GM10847 (cell line): ENCODE results near the gene HMGN5.

Source experiments
- POLR2A ChIP-seq: IDR thresholded peaks from 2 replicates; pipeline ENCODE4 v1.6.1; 2011; ENCODE audit not compliant: insufficient read length; ENCODE audit errors: extremely low read depth

HMGN5 gene, protein sequence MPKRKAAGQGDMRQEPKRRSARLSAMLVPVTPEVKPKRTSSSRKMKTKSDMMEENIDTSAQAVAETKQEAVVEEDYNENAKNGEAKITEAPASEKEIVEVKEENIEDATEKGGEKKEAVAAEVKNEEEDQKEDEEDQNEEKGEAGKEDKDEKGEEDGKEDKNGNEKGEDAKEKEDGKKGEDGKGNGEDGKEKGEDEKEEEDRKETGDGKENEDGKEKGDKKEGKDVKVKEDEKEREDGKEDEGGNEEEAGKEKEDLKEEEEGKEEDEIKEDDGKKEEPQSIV

DNA sequence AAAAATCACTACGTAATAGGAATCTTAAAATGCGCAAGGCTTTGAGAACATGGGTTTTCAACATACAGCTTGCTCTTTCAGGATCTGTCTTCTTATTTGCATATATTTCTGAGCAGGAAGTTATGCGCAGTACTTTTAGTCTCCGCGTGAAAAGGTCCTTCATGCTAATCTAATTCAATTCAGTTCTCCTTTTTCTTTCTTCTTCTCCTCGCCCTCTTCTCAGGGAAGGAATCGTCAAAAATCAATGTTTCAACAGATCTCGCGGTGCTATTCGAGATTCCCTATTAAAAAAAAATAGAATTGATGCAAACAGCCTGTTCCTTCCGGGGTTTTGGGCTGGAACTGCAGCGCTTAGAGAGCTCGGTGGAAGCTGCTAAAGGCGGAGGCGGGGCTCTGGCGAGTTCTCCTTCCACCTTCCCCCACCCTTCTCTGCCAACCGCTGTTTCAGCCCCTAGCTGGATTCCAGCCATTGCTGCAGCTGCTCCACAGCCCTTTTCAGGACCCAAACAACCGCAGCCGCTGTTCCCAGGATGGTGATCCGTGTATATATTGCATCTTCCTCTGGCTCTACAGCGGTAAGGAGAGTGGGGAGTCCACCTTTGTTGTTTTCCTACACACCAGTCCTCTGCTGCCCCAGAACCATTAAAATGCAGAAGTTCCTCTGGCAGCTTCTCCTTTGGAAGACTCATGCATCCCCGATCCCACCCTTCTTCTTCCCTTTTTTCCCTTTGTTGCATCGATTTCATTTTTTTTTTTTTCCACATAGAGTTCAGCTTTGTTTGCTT, at the start of gene HMGN5, which contains the start of gene SH3BGRL:
Gene HMGN5 (minus strand): TSS at position 243 of the 785 bp plus-strand sequence. CDS start 80,364 bp downstream, outside the sequence.
Gene SH3BGRL (plus strand): TSS at position 432 of the 785 bp plus-strand sequence. CDS start 99 bp downstream, at position 531.
- TF ChIP-seq POLR2A = peak; percentile 27

DNA sequence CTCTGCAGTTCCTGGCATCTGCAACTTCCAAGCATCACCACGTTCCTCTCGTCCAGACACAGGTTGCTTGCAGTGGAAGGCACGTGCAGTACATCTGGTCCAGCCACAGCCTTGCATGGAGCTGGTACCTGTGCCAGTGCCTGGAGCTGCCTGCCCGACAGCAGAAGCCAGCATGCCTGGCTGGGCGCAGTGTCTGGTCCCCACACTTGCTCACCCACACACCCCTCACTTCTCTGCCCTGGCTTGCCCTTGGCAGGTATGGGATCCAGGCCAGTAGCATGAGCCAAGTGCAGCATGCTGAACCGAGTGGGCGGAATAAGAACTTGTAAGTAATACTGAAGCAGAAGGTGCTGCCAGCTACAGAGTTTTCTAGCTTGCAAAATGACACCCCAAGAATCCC, 40.0 kb upstream of the HMGN5 start:
- TF ChIP-seq POLR2A = no peak

DNA sequence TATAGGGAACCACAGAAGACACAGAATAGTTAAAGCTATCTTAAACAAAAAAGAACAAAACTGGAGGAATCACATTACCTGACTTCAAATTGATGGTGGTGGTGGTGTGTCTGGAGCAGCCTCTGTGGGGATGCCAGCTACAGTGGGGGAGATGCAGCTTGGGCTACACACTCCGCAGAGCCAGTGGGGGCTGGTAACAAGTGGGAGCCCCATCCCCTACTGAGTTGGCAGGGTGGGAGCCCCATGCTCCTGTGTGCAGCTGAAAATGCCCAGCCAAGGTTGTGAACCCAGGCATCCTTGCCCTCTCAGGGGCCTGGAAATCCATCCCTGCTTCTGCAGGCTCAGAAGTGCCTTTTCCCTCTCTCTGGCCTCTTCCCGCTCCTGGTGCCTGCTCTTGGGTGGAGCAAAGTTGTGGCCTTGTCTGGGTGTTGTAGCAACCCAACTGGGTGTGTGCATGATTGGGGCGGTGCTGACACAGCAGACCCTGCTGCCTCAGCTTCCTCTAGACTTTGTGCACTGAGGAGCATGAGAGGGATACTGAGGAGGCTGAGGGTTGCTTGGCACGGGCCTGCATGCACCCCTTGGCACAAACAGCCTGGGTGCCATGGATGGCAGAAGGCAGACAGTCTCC, 39.1 kb upstream of the HMGN5 start:
- no peak for TF ChIP-seq POLR2A

DNA sequence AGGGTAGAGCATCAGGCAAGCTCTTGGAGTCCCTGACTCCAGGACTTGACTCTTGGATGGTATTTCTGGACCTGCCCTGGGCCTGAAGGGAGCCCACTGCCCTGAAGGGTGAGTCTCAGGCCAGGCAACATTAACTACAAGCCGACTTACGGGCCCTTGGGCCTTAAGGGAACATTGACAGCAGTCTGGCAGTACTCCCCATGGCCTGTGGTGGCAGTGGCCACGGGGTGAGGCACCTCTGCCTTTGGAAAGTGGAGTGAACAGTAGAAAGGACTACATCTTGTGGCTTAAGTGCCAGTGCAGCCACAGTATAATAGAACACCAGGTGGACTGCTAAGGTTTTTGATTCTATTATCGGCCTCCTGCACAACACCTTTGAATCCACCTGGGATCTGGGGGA, 36.5 kb upstream of the HMGN5 start:
- no peak for TF ChIP-seq POLR2A

DNA sequence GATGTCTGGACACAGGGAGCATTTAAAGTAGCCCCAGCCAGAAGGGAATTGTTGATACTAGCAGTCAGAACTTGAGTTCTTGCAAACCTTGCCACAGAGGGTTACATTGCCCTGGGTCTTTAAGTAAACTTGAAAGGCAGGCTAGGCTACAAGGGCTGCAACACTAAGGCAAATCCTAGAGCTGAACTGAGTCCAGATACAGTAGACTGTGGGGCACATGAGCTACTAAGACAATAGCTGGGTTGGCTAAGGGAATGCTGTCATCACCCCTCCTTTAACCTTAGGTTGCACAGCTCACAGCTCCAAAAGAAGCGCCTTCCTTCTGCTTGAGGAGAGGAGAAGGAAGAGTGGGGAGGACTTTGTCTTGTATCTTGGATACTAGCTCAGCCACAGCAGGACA, 35.8 kb upstream of the HMGN5 start:
- no peak for TF ChIP-seq POLR2A

DNA sequence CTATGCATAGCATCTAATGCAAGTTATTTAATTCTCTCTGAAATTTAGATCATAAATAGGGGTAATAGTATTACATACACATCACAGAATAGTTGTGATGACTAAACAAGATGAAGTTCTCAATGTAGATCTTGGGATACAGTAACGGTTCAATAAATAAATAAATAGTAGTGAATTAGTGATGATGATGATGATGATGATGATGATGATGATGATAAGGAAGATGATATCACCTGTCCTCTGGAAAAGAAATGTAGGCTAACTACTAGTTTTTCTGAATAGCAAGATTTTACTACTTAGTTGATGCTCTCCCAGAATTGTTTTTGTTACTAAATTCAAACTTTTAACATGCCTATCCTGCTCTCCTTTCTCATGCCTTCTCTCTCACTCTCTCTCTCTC, 30.5 kb upstream of the HMGN5 start:
- no peak for TF ChIP-seq POLR2A

DNA sequence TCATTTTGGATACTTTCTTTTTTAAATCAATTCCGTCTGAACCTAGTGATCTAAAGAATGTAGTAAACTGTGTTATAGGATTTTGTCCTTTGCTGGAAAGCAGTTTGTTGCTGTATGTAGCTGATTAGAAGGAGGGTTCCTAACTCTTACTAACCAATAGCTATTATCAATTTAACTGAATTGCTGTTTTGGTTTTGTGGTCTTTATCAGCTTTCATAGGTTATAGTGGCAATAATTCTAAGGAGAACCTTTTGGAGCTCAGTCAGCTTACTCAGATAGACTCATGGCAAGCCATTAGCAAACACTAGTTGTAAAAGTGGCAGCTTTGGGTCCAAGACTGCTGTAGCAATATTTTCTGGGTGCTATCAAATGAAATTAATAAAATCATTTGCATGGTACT, 29.8 kb upstream of the HMGN5 start:
- TF ChIP-seq POLR2A = no peak

DNA sequence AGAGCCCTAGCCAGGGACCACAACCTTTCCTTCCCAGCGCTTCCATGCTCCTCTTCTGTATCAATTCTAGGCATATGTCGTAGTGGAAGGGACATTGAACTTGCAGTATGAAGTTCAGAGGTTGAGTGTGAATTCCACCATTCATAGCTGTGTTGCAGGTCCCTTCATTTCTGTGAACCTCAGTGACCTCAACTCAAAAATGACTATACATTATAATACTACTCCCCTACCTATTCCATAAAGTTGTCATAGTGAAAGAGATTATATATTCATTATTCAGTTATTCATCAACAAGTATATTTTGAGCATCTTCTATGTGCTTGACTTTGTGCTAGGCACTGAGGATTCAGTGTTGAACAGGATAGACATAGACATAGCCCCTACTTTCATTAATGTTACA, 28.2 kb upstream of the HMGN5 start:
- no peak for TF ChIP-seq POLR2A

DNA sequence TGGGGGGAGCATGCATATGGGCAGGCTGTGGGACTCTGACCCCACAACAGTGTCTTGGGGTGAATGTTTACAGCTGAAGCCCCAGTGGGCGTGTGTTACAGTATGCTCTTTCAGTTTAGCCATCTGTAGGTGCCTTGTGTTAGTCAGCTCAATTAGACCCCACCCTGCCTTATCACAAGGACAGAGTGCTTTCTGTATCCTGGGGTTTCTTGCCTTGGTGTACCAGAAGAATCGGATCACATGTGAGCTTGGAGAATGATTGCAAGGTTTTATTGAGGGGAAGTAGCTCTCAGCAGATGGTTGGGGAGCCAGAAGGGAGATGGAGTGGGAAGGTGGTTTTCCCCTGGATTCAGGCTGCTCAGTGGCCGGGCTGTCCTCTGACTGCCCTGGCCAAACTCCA, 27.5 kb upstream of the HMGN5 start:
- TF ChIP-seq POLR2A = no peak

DNA sequence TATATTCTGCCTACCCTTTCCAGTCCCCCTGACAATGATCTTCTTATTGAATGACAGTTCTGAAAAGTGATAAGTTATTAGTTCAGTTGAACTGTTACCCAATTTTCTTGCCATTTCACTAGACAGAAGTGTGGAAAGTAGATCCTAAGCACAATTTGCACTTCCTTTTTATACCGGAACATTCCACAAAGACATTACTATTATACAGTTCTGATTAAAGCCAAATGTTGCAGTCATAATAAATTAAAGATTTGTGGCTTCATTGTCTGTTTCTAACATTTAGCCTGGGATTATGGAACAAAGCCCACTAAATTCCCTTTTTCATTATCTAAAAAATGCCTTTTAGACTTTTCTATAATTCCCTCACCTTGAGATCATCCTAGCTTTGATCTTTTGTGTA, 14.0 kb upstream of the HMGN5 start:
- no peak for TF ChIP-seq POLR2A

DNA sequence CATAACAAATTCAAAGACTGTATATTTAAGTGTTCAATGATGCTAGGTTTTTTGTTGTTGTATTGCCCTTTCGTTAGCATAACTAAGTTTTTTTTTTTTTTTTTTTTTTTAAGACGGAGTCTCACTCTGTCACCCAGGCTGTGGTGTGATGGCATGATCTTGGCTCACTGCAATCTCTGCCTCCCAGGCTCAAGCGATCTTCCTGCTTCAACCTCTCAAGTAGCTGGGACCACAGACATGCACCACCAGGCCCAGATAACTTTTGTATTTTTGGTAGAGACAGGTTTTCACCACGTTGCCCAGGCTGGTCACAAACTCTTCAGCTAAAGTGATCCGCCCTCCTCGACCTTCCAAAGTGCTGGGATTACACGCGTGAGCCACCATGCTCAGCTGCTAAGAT, 7.2 kb upstream of the HMGN5 start:
- no peak for TF ChIP-seq POLR2A

DNA sequence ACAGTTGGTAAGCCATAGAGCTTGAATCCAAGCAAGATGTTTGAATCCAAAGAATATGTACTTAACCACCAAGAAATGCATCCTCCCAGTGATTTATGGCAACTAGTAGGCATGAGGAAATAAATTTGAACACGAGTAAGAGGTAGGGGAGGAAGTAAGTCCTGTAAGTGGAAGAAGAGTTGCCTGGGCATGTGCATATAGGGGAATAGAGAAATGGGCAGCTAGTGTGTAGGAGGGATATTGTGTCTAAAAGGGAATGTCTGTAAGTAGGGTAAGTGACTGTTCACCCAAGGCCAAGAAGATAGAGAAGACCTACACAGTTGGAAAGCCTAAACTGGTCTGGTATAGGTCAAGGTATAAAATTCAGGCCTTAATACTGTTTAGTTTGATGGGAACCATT, 4.8 kb upstream of the HMGN5 start:
- TF ChIP-seq POLR2A = no peak

DNA sequence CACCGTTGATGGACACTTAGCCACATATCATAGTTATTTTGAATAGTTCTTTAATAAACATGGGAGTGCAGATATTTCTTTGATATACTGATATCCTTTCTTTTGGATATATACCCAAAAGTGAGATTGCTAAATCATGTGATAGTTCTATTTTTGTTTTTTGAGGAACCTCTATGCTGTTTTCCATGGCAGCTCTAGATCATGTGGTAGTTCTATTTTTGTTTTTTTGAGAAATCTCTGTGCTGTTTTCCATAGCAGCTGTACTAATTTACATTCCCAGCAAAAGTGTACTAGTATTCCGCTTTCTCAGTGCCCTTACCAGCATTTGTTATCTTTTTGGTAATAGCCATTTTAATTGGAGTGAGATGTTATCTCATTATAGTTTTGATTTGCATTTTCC, 3.8 kb upstream of the HMGN5 start:
- TF ChIP-seq POLR2A = no peak

DNA sequence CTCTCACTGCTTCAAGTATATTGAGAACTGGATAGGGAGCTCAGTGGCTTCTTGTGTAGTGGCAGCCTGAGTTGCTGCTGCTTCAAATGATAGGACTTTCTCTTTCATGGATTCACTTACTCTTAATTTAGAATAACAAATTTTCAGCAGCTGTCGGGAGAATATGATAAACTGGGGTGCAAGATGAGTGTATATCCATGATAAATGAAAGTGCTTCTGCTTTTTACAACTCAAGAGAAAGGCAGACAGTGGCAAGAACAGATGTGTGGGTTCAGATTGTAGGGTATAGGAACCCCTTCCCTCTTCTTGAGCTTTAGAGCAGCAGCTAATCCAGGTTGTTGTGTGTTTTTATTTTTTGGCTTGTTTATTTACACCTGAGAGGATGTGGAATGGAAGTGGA, 1.2 kb upstream of the HMGN5 start:
- TF ChIP-seq POLR2A = no peak

DNA sequence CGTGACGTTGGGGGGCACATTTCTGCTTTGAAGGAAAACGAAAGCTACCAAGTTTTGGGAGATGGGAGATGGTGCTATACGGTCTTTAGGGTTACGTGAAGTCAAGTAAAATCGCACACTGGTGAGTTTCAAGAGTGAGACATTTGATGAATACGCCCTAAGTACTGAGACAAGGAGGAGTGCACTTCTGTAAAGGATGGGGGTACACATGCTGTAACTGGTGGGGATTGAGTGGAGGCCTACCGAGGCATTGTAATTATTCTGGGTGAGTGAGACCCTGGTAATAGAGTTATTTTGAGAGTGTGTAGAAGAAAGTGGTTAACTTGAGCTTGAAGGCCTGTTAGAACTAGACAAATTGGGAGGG, 725 bp upstream of the HMGN5 start:
- no peak for TF ChIP-seq POLR2A

DNA sequence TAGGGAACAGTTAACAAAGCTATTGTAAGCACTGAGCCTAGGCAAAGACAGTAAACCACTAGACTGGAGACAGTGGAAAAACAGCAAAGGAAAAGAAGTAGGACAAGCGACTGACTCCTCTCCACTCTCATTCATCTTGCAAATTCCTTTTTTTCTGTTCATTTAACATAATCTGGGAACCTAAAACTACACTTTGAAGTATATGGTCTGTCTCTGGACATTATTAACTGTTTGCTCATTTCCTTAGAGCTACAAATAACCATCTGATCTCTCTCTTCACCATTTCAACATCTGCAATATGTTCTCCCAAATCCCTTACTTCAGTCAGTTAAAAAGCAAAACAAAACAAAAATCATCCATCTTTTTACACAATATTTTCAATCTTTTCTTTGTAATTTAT, 642 bp downstream of the HMGN5 start:
- no peak for TF ChIP-seq POLR2A
